A673 (cell line): ENCODE results near the gene CCDC34. TPM values are rescaled to one million over a fixed set of nuclear protein-coding genes. Genes with fewer than 3 reads are reported as not detected.

Experiments
- BruUV-seq: library from RNA; stranded (reverse); fragments of 400-500 nt; replicated peaks from 2 replicates; lab custom pipeline; 2021; lab: Mats Ljungman, UMichigan
- CTCF ChIA-PET: fragments of 300-600 bp; sonication (Branson Sonifier 250); formaldehyde crosslinking; loops from one replicate; lab custom pipeline; 2022; ENCODE audit warnings: antibody characterized with exemption; lab: Charles Lee
- POLR2A ChIA-PET: fragments of 300-600 bp; sonication (Branson Sonifier 250); formaldehyde crosslinking; loops from one replicate; lab custom pipeline; 2022; ENCODE audit warnings: antibody characterized with exemption; ENCODE audit not compliant: low non-redundant PET; lab: Charles Lee
- DNase-seq: peaks from one replicate; pipeline ENCODE4 v3.0.0-alpha.2; 2015; ENCODE audit warnings: low spot score
- H3K27ac ChIP-seq: fragments of 200-600 bp; sonication (generic); 2 replicates; pipeline ENCODE4 v1.5.1; 2016; ENCODE audit warnings: mixed run types, low read depth, mild to moderate bottlenecking, mixed read lengths, antibody characterized with exemption, low read length; ENCODE audit not compliant: poor library complexity, severe bottlenecking
- H3K27me3 ChIP-seq: fragments of 200-600 bp; sonication (generic); replicated peaks from 2 replicates; pipeline ENCODE4 v1.6.1; 2017; ENCODE audit warnings: mixed run types, low read depth, mild to moderate bottlenecking, mixed read lengths, antibody characterized with exemption, low read length; ENCODE audit not compliant: insufficient read depth, poor library complexity
- H3K36me3 ChIP-seq: fragments of 200-600 bp; sonication (generic); 2 replicates; pipeline ENCODE4 v1.6.1; 2016; ENCODE audit warnings: mixed run types, mild to moderate bottlenecking, mixed read lengths, antibody characterized with exemption, low read length; ENCODE audit not compliant: insufficient read depth, poor library complexity, severe bottlenecking
- H3K4me1 ChIP-seq: fragments of 200-600 bp; sonication (generic); 2 replicates; pipeline ENCODE4 v1.6.1; 2017; ENCODE audit warnings: mixed run types, mild to moderate bottlenecking, mixed read lengths, antibody characterized with exemption, low read length; ENCODE audit not compliant: insufficient read depth, poor library complexity, severe bottlenecking
- H3K4me3 ChIP-seq: fragments of 200-600 bp; sonication (generic); 2 replicates; pipeline ENCODE4 v1.5.1; 2016; ENCODE audit warnings: low read depth, mixed run types, mild to moderate bottlenecking, mixed read lengths, low read length; ENCODE audit not compliant: poor library complexity, severe bottlenecking
- H3K9me3 ChIP-seq: fragments of 200-600 bp; sonication (generic); 2 replicates; pipeline ENCODE4 v1.6.1; 2016; ENCODE audit warnings: mixed run types, low read depth, mild to moderate bottlenecking, mixed read lengths, antibody characterized with exemption, low read length; ENCODE audit not compliant: poor library complexity, severe bottlenecking
- EZH2 ChIP-seq: fragments of 200-600 bp; sonication (generic); IDR thresholded peaks from 2 replicates; pipeline ENCODE4 v1.6.1; 2017; ENCODE audit warnings: borderline replicate concordance, low read depth, mild to moderate bottlenecking, mixed read lengths, antibody characterized with exemption, low read length; ENCODE audit not compliant: poor library complexity, severe bottlenecking
- intact Hi-C: fragments of 100-400 bp; cut with micrococcal nuclease; formaldehyde crosslinking; loops from one replicate; pipeline ENCODE4 v1.10.0; 2022; ENCODE audit not compliant: unreplicated experiment
- total RNA-seq: library from RNA; stranded (reverse); gene quantifications from 2 replicates; pipeline ENCODE4 v1.2.3, GENCODE V29; 2021
- TF ChIP-seq, protein P1 (sequence below): fragments of 300-800, 200-600 bp; sonication (generic); conservative IDR thresholded peaks from 2 replicates; pipeline ENCODE4 v1.5.1; 2017; ENCODE audit warnings: low read depth, mild to moderate bottlenecking, antibody characterized with exemption, low read length, moderate library complexity, mixed read lengths

CCDC34 gene
- total RNA-seq, 1 experiment from 2014 or later, result 101 TPM

- CTCF ChIA-PET, result no interaction called here
- H3K36me3 ChIP-seq, result no peaks in the 10 kb centered on the region
- DNase-seq, result no peak
- TF ChIP-seq, protein P1, sequence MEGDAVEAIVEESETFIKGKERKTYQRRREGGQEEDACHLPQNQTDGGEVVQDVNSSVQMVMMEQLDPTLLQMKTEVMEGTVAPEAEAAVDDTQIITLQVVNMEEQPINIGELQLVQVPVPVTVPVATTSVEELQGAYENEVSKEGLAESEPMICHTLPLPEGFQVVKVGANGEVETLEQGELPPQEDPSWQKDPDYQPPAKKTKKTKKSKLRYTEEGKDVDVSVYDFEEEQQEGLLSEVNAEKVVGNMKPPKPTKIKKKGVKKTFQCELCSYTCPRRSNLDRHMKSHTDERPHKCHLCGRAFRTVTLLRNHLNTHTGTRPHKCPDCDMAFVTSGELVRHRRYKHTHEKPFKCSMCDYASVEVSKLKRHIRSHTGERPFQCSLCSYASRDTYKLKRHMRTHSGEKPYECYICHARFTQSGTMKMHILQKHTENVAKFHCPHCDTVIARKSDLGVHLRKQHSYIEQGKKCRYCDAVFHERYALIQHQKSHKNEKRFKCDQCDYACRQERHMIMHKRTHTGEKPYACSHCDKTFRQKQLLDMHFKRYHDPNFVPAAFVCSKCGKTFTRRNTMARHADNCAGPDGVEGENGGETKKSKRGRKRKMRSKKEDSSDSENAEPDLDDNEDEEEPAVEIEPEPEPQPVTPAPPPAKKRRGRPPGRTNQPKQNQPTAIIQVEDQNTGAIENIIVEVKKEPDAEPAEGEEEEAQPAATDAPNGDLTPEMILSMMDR, result no peak
- no peak for TF ChIP-seq EZH2
- no peaks in the 10 kb centered on the region for H3K27me3 ChIP-seq
- BruUV-seq, result no TSS peak
- intact Hi-C loops, result loop anchor here (5.0 kb wide), 1 partner anchor 83 kb away; no protein-coding TSS in a partner anchor
- H3K9me3 ChIP-seq, result peaks cover 19% of the 10 kb centered on the region
- POLR2A ChIA-PET, result no interaction called here
- H3K27ac ChIP-seq, result no peak overlapping the region
- no peak overlapping the region for H3K4me3 ChIP-seq
- H3K4me1 ChIP-seq, result peaks cover 18% of the 10 kb centered on the region
Measured at GRCh38 chr11:27290261-27291050, 72.6 kb downstream of the CCDC34 start.

Other genes with a start within 250 kb of the CCDC34 start
- 24.7 and 27.9 TPM in 2 replicates for gene LGR4, start 109.6 kb upstream of the CCDC34 start, total RNA-seq
- gene LIN7C, start 143.6 kb upstream of the CCDC34 start, total RNA-seq, result 114 and 131 TPM in 2 replicates